NOMO-1 treated with dmso at 0.1 percent for 144 hours (cell line): ENCODE data around the gene ARF4.
A peak's percentile ranks its signal among the peaks of the same experiment; 100 is the strongest.

ENCODE experiments used
- DNase-seq: peaks from one replicate; lab custom pipeline; 2025; ENCODE audit not compliant: unreplicated experiment; lab: John Stamatoyannopoulos, UW

Gene ARF4

DNA sequence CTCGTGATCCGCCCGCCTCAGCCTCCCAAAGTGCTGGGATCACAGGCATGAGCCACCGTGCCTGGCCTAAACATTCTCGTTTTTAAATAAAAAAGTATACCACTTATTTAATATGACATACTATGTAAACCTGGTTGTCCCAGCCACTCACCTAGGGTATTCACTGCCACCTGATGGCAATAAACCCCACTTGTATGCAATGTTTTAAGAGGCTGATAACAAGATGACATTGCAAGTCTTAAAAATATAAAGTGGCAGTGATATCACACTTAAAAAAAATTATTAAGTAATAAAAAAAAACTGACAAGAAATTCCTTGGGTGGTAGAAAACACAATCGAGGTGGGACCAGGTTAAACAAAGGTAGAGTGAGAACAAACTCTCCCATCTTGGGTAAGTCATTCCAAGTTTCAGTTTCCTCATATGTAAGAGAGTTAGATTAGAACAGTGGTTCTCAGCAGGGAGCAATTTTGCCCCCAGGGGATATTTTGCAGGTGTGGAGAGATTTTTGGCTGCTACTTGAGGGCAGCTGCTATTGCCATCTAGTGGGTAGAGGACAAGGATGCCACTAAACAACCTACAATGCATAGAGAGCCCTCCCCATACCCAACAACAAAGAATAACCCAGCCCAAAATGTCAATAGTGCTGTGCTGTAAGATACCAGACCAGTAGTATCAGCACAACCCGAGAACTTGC, 14.5 kb downstream of the ARF4 start:
- DNase-seq = no peak

DNA sequence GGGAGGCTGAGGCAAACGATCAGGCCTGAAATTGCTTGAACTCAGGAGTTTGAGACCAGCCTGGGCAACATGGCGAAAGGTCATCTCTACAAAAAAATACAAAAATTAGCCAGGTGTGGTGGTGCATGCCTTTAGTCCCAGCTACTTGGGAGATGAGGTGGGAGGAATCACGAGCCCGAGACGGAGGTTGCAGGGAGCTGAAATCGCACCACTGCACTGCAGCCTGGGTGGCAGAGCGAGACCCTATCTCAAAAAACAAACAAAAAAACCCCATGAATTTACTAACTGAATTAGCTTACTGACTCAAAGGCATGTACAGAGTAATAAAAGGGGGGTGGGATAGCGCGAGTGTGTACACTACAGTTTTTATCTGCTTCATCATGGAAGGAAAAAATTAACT, 19.3 kb downstream of the ARF4 start:
- no peak for DNase-seq

DNA sequence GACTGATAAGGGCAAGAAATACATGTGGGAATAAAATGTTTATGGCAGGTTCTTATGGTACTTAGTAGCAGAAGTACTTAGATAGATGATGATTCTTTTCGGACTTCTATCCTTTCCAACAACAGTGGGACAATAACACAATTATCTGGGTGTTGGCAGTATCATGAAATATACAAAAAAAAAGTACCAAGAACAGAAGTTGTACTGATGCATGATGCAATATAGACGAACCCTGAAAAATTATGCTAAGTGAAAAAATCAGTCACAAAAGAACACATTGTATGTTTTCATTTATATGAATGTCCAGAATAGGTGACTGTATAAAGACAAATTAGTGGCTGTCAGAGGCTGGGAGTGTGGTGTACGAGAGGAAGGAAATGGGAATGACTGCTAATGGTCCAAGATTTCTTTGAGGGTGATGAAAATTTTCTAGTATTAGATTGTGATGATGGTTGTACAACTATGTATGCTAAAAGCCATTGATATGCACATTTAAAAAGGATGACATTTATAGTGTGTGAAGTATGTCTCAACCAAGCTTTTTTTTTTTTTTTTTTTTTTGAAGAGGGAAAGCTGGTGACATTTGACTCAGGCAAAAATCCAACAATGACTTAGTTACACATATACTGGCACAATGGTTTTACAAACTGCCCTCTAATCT, 21.0 kb downstream of the ARF4 start:
- no peak for DNase-seq

DNA sequence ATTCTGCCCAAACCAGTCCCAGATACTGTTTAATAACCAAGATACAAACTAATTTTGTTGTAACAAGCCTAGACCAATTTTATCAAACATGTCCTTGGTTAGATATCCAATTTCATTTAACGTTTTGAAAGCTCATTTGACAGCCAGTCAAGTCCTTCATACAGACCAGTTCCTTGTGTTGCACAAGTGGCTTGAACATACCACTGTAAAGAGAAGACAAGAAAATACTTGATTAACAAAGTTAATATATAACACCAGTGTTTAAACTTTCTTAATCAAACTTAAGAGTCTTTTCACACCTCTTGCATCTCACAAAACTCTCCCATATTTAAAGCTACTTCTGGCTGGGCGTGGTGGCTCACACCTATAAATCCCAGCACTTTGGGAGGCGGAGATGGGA, 25.0 kb downstream of the ARF4 start:
- DNase-seq = no peak

DNA sequence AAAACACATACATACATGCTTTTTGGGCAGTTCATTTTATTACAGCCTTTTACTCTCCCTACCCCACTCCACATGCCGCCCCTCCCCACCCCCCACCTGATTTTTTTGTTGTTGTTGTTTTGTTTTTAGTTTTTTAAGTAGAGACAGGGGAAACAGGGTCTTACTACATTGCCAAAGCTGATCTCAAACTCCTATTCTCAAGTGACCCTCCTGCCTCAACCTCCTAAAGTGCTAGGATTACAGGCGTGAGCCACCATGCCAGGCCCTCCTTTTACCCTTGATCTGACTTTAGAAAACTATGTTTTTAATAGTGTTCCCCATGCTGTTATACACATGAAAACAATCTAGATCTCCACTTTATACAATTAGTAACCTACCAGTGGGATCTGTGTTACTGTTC, 26.3 kb downstream of the ARF4 start:
- DNase-seq = no peak

DNA sequence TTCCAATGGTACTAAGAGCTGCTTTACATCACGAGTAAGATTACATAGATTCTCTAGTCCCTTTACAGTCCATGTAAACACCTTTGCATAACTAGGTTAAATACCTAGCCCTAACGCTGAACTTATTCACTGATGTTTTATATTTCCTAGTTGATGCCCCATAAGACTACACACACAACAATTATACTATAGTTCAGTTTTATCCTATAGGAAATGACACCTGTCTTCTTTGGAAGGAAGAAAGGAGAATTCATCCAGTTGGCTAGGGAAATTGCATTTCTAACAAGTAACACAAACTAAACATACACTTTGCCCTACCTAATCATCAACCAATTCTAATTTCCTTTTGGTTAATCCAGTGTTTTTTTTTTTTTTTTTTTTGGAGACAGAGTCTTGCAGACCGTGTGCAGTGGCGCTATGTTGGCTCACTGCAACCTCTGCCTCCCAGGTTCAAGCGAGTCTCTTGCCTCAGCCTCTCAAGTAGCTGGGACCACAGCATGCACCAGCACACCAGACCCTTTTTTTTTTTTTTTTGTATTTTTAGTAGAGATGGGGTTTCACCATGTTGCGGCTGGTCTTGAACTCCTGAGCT, 27.2 kb downstream of the ARF4 start:
- DNase-seq = no peak

DNA sequence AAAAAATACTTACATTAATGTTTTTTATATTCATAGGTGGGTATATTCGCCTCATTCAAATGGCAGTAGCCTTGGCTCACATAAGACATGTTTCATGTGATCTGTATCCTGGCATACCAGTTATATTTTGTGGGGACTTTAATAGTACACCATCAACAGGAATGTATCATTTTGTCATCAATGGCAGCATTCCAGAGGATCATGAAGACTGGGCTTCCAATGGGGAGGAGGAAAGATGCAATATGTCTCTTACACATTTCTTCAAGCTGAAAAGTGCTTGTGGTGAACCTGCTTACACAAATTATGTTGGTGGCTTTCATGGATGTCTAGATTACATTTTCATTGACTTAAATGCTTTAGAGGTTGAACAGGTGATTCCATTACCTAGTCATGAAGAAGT, 37.6 kb downstream of the ARF4 start:
- DNase-seq = no peak

DNA sequence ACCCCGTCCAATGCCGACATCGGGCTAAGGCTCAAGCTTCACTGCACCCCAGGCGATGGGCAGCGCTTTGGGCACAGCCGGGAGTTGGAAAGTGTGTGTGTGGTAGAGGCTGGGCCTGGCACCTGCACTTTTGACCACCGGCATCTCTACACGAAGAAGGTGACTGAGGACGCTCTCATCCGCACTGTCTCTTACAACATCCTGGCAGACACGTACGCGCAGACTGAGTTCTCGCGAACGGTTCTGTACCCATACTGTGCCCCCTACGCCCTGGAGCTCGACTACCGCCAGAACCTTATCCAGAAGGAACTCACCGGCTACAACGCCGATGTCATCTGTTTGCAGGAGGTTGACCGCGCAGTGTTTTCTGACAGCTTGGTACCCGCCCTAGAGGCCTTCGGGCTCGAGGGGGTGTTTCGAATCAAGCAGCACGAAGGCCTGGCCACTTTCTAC, 40.0 kb downstream of the ARF4 start:
- no peak for DNase-seq

DNA sequence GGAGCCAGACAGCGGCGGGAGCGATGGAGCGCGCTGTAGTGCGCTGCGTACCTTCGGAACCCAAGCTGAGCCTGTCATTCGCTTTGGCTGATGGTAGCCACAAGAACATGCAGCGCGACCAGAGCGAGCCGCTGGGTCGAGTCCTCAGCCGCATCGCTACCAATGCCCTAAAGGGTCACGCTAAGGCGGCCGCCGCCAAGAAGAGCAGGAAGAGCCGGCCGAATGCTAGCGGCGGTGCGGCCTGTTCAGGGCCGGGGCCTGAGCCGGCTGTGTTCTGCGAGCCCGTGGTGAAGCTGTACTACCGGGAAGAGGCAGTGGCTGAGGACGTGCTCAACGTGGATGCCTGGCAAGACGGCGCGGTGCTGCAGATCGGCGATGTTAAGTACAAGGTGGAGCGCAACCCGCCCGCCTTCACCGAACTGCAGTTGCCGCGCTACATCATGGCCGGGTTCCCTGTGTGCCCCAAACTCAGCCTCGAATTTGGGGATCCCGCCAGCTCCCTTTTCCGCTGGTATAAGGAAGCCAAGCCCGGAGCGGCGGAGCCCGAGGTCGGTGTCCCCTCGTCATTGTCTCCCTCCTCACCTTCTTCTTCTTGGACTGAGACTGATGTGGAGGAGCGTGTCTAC, 40.6 kb downstream of the ARF4 start:
- no peak for DNase-seq

DNA sequence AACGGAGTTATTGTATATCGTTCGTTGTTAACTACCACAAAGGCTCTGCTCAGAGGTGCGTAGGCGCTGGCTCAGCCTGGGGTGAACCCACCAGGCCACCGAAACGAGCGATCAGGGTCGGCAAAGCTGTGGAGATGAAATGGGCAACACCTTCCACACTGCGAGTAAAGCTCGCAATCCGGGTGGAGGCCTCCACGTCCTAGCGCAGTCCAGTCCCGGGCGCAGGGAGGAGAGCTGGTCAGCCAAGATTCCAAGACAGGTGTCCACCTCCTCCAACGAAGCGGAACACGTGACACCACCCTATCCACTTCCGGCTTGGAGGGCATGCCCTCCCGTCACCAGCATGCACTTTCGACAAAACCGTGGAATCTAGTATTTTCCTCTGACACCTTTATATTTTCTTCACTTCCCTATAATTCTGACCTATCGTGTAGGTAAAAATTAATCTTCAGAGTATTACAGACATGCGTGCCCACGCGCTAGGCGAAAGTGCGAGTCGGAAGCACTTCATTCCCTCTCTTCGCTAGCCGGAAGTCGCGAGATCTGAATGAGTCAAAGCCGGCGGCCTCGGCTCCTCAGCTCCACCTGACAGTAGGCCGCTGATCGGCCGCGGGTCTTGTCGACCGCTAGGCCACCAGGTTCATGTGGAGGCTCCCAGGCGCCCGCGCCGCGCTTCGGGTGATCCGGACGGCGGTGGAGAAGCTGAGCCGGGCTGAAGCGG, 41.2 kb downstream of the ARF4 start, which contains the start of gene PDE12:
PDE12 (plus strand) TSS at position 537 of the 721 bp plus-strand sequence; CDS start at position 643, 106 bp downstream.
- DNase-seq = peak; percentile 86

DNA sequence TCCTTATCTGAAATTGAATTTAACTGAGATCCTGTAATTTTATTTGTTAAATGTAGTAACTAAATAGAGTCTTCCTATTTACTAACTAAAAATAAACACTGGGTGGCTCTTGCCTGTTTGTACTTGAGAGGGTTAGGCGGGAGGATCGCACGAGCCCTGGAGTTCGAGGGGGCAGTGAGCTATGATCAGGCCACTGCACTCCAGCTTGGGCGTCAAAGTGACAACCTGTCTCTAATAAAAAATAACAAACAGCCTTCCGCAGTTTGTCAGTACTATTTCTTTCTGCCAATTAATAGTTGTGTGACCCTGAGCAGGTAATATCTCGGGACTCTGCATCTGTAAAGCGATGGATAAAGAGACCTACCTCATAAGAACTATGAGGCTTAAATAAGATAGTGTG, 41.8 kb downstream of the ARF4 start:
- no peak for DNase-seq

DNA sequence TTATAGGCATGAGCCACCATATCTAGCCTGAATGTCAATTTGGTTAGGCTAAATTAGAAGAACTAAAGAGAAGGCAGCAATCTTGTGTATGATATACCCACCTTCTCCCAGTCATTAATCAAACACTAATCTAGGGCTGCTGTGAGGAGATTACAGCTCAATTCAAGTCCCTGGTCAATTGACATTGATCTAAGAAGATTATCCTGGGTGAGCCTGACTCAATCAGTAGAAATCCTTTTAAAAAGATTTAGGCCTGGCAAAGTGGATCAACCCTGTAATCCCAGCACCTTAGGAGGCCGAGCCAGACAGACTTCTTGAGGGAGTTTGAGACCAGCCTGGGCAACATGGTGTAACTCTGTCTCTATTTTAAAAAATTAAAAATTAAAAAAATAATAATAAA, 50.5 kb downstream of the ARF4 start:
- DNase-seq = no peak

DNA sequence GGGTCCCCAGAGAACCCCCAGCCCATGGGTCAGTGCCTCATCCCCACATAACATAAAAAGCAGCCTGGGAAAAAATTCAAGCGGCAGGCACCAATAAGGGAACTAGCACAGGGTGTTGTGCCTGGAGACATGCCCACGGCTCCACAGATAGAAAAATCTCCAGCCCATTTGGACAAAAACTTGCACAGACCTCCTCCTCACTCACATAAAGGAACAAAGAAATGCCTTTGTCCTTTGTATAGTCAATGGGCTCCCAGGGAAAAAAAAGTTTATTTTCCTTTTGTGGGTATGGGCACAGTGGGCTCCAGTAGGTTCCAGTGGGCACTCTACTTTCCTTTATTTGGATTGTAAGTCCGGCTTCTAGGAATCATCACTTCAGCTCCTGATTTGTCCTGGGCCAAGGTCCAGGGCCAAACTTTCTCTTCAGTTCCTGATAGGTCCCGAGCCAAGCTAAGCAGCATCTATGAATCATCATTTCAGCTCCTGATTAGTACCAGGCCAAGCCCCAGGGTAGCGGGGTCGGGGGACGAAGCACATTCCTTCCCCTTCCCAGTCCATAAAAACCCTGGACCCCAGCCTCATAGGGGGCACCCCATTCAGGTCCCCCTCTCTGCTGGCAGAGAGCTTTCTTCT, 51.4 kb downstream of the ARF4 start:
- DNase-seq = no peak

DNA sequence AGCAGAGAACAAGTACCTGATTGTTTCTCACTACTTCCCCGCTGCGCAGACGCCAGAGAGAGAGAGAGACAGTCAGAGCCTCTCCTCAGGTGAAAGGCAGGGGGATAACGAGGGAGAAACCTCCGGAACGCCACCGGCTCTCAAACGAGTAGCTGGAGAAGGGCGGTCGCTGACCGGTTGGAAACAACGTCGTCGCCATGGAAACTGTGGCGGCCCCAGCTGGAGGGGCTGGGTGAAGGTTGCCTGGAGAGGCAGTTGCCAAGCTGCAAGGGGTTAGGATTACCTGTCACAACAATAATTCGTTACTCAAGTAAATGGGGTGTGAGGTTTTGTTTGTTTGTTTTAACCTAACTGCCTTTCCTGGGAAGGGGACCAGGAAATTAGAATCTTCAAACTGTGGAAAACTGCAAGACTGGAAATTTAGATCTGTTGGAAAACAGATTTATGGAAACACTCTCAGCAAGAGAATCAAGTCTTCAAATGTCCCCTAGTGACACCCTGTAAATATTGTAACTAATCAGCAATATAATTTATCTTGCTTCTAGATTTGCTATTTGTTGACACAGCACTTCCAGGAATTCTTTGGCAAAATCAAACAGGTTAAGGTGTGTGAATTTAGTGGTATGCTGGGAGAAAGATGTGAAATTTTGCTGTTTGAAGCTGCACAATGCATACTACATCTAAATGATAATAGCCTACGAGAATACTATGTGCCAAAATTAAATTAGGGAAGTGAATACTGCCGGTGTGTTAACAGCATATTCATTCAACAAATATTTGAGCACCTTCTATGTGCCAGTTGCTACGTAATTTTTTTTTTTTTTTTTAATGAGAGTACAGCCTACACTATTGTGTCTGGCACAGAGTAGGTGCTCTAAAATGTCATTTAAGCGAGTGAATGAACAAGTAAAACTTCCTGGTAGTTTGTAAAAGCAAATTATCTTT, 52.7 kb downstream of the ARF4 start, which contains the start of gene DNAH12:
DNAH12 (minus strand) TSS at position 164 of the 945 bp plus-strand sequence. CDS start 1,474 bp downstream, outside the sequence.
- DNase-seq = no peak

DNA sequence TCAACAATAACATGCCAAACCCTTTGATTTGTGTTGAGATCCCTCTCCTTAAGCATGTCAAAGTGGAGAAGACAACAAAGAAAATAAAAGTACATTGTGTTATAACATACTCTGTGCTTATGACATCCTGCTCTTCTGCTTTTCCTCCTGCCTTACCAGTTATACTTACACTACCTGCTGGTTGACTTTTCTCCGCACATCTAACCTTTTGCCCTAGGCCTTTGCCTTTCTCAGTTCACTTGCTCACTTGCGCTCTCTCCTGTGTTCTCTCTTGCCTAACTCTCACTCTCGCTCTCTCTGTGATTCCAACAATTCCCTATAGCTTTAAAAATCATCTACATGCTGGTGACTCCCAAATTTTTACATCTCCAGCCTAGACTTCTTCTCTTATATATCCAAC, 58.7 kb downstream of the ARF4 start:
- no peak for DNase-seq

DNA sequence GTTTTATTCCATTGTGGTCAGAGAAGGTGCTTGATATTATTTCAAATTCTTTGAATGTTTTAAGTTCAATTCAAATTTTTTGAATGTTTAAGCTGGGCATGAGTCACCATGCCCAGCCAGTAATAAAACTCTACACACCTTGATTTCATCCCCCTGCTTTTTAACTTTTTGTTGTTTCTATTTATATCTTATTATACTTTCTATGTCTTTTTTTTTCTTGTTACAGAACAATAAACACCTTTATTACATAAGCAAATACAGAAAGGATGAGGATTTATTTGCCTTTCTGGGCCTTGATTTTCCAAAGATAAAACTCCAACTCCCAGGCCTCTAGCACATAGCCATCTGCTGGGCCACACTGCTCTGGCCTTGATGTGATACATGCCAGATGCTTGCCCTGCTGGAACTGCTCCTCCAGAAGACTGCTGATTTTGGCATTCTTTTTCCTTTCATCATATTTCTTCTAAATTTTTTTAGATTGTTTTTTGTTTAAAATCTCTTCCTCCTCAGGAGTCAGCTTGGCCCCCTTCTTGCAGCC, 67.0 kb downstream of the ARF4 start:
- no peak for DNase-seq
